Duodenal mucosa (tissue), 2 donors: ENCODE measurements around the gene PSMD2.

Experiments used
- H3K27ac ChIP-seq: one replicate; pipeline ENCODE4 v1.7.0; 2013; ENCODE audit warnings: low read depth, low read length
- H3K27me3 ChIP-seq, 2 donors: one replicate each; pipeline ENCODE4 v1.7.0; 2013; ENCODE audit warnings: low read length in 2 of 2, control low read depth in 1 of 2; ENCODE audit not compliant: insufficient read depth in 2 of 2, control insufficient read depth in 1 of 2
- H3K36me3 ChIP-seq, 2 donors: one replicate each; pipeline ENCODE4 v1.7.0; 2013; ENCODE audit warnings: low read length in 2 of 2, control low read depth in 1 of 2; ENCODE audit not compliant: insufficient read depth in 2 of 2, control insufficient read depth in 1 of 2
- H3K4me1 ChIP-seq, 2 donors: one replicate each; pipeline ENCODE4 v1.7.0; 2013; ENCODE audit warnings: low read length in 2 of 2, control low read depth in 1 of 2; ENCODE audit not compliant: insufficient read depth in 2 of 2, control insufficient read depth in 1 of 2
- H3K4me3 ChIP-seq, 2 donors: one replicate each; pipeline ENCODE4 v1.7.0; 2013; ENCODE audit warnings: low read length in 2 of 2, low read depth in 1 of 2
- H3K9ac ChIP-seq, 2 donors: one replicate each; pipeline ENCODE4 v1.7.0; 2013; ENCODE audit warnings: low read length in 2 of 2, low read depth in 1 of 2
- H3K9me3 ChIP-seq, 2 donors: one replicate each; pipeline ENCODE4 v1.7.0; 2013; ENCODE audit warnings: low read length in 2 of 2, control low read depth in 1 of 2; ENCODE audit not compliant: control insufficient read depth in 1 of 2

Gene PSMD2

GRCh38 chr3:184348057-184348382 is 49.0 kb downstream of the PSMD2 start:
- H3K27ac ChIP-seq: no peak overlapping the region
- H3K4me1 ChIP-seq: peaks cover 27 to 28% of the 10 kb centered on the region in 2 donors
- no peaks in the 10 kb centered on the region for H3K9me3 ChIP-seq
- no peak overlapping the region for H3K9ac ChIP-seq
- H3K4me3 ChIP-seq: no peak overlapping the region
- H3K36me3 ChIP-seq: peaks cover 0 to 22% of the 10 kb centered on the region in 2 donors
- no peaks in the 10 kb centered on the region for H3K27me3 ChIP-seq

GRCh38 chr3:184349563-184350470 is 50.8 kb downstream of the PSMD2 start:
- H3K36me3 ChIP-seq: peaks cover 0 to 15% of the 10 kb centered on the region in 2 donors
- no peaks in the 10 kb centered on the region for H3K27me3 ChIP-seq
- no peaks in the 10 kb centered on the region for H3K9me3 ChIP-seq
- no peak overlapping the region for H3K9ac ChIP-seq
- H3K4me1 ChIP-seq: peaks cover 29 to 32% of the 10 kb centered on the region in 2 donors
- no peak overlapping the region for H3K27ac ChIP-seq
- no peak overlapping the region for H3K4me3 ChIP-seq

GRCh38 chr3:184350618-184351017 is 51.6 kb downstream of the PSMD2 start:
- Histone ChIP-seq H3K9me3 (no peaks in the 10 kb centered on the region), H3K27ac (no peak overlapping the region), H3K4me1 (peaks cover 24 to 28% of the 10 kb centered on the region in 2 donors), H3K4me3 (no peak overlapping the region), H3K27me3 (no peaks in the 10 kb centered on the region), H3K9ac (no peak overlapping the region), H3K36me3 (peaks cover 3 to 20% of the 10 kb centered on the region in 2 donors)

GRCh38 chr3:184351511-184352148 is 52.6 kb downstream of the PSMD2 start:
- H3K27me3 ChIP-seq: no peaks in the 10 kb centered on the region
- peak overlapping the region; percentile 64 for H3K27ac ChIP-seq
- peaks cover 3 to 27% of the 10 kb centered on the region in 2 donors for H3K36me3 ChIP-seq
- H3K4me3 ChIP-seq: peak overlapping the region in 1 of 2 donors; percentile 0
- no peaks in the 10 kb centered on the region for H3K9me3 ChIP-seq
- peak overlapping the region; percentile 8 to 66 for H3K9ac ChIP-seq
- H3K4me1 ChIP-seq: peaks cover 20 to 24% of the 10 kb centered on the region in 2 donors

GRCh38 chr3:184352149-184352785 is 53.2 kb downstream of the PSMD2 start:
- H3K4me1 ChIP-seq: peaks cover 20 to 24% of the 10 kb centered on the region in 2 donors
- H3K4me3 ChIP-seq: peak overlapping the region; percentile 4 to 48
- H3K9ac ChIP-seq: peak overlapping the region; percentile 25 to 66
- H3K36me3 ChIP-seq: peaks cover 6 to 29% of the 10 kb centered on the region in 2 donors
- H3K9me3 ChIP-seq: no peaks in the 10 kb centered on the region
- H3K27ac ChIP-seq: peak overlapping the region; percentile 72
- no peaks in the 10 kb centered on the region for H3K27me3 ChIP-seq

GRCh38 chr3:184352897-184353545 is 54.0 kb downstream of the PSMD2 start:
- peaks cover 20 to 24% of the 10 kb centered on the region in 2 donors for H3K4me1 ChIP-seq
- H3K4me3 ChIP-seq: peak overlapping the region; percentile 4 to 48
- no peak overlapping the region for H3K27ac ChIP-seq
- no peaks in the 10 kb centered on the region for H3K9me3 ChIP-seq
- no peaks in the 10 kb centered on the region for H3K27me3 ChIP-seq
- peaks cover 6 to 33% of the 10 kb centered on the region in 2 donors for H3K36me3 ChIP-seq
- peak overlapping the region in 1 of 2 donors; percentile 66 for H3K9ac ChIP-seq

- Histone ChIP-seq H3K36me3 (peaks cover 6 to 38% of the 10 kb centered on the region in 2 donors), H3K9me3 (no peaks in the 10 kb centered on the region), H3K9ac (no peak overlapping the region), H3K4me3 (no peak overlapping the region), H3K27me3 (no peaks in the 10 kb centered on the region), H3K4me1 (peaks cover 20 to 24% of the 10 kb centered on the region in 2 donors), H3K27ac (no peak overlapping the region)
These were observed 54.5 kb downstream of the PSMD2 start for GRCh38 chr3:184353546-184353941.

GRCh38 chr3:184354121-184354728 is 55.2 kb downstream of the PSMD2 start:
- no peaks in the 10 kb centered on the region for H3K9me3 ChIP-seq
- peaks cover 20 to 24% of the 10 kb centered on the region in 2 donors for H3K4me1 ChIP-seq
- no peaks in the 10 kb centered on the region for H3K27me3 ChIP-seq
- peaks cover 6 to 39% of the 10 kb centered on the region in 2 donors for H3K36me3 ChIP-seq
- H3K27ac ChIP-seq: no peak overlapping the region
- H3K4me3 ChIP-seq: no peak overlapping the region
- no peak overlapping the region for H3K9ac ChIP-seq

- H3K27me3 ChIP-seq: no peaks in the 10 kb centered on the region
- peaks cover 6 to 39% of the 10 kb centered on the region in 2 donors for H3K36me3 ChIP-seq
- no peak overlapping the region for H3K27ac ChIP-seq
- H3K9ac ChIP-seq: no peak overlapping the region
- peaks cover 20 to 28% of the 10 kb centered on the region in 2 donors for H3K4me1 ChIP-seq
- H3K4me3 ChIP-seq: no peak overlapping the region
- H3K9me3 ChIP-seq: no peaks in the 10 kb centered on the region
These were observed 55.7 kb downstream of the PSMD2 start for GRCh38 chr3:184354754-184355153.
